GM19468 (cell line): ENCODE measurements around the gene E2F6.

Source experiments
- ATAC-seq: cut with Tn5 transposase; IDR thresholded peaks from one replicate; pipeline ENCODE4 v1.9.1; 2021; ENCODE audit warnings: mild to moderate bottlenecking, moderate library complexity, moderate number of reproducible peaks; ENCODE audit not compliant: unreplicated experiment; ENCODE audit errors: extremely low read depth

E2F6 gene

GRCh38 chr2:11397513-11397912 lies 68.4 kb downstream of the E2F6 start:
- ATAC-seq = no peak

GRCh38 chr2:11396467-11397445 lies 69.2 kb downstream of the E2F6 start:
- ATAC-seq = no peak

GRCh38 chr2:11396021-11396420 lies 69.9 kb downstream of the E2F6 start:
- ATAC-seq = no peak

- ATAC-seq = no peak
Observed at GRCh38 chr2:11395389-11395788, 70.6 kb downstream of the E2F6 start.
